Fibroblast of mammary gland (primary cell): ENCODE measurements around the gene MYH15.

ENCODE experiments used
- DNase-seq: peaks from one replicate; pipeline ENCODE4 v3.0.0-alpha.2; 2010; ENCODE audit warnings: low read depth
- H3K4me3 ChIP-seq: 2 replicates; pipeline ENCODE4 v1.5.1; 2011; ENCODE audit warnings: low read depth, mild to moderate bottlenecking, low read length, moderate library complexity; ENCODE audit not compliant: control insufficient read depth
- TF ChIP-seq, protein P1 (sequence below): conservative IDR thresholded peaks from 2 replicates; pipeline ENCODE4 v1.5.1; 2011; ENCODE audit warnings: low read depth, low read length, inconsistent platforms; ENCODE audit not compliant: control insufficient read depth, insufficient read depth

Gene MYH15

DNA sequence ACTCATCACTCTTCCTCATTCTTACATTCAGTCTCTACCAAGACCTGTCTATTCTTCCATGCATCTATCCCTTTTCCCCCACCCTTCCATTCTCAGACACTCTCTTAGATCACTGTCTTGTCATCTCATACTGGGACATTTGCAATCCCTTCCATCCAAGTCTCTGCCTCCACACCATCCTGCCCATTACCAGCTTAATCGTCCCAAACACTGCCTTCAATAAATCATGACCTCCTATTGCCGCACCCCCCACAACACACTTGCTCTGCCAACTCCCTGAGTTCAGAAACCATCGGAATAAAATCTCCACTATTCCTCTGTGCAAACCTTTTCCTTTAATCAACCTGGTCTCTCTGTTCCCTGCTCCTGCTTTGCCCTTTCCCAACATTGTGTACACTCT, 18.9 kb downstream of the MYH15 start:
- H3K4me3 ChIP-seq, result no peak overlapping the region
- TF ChIP-seq, protein P1, sequence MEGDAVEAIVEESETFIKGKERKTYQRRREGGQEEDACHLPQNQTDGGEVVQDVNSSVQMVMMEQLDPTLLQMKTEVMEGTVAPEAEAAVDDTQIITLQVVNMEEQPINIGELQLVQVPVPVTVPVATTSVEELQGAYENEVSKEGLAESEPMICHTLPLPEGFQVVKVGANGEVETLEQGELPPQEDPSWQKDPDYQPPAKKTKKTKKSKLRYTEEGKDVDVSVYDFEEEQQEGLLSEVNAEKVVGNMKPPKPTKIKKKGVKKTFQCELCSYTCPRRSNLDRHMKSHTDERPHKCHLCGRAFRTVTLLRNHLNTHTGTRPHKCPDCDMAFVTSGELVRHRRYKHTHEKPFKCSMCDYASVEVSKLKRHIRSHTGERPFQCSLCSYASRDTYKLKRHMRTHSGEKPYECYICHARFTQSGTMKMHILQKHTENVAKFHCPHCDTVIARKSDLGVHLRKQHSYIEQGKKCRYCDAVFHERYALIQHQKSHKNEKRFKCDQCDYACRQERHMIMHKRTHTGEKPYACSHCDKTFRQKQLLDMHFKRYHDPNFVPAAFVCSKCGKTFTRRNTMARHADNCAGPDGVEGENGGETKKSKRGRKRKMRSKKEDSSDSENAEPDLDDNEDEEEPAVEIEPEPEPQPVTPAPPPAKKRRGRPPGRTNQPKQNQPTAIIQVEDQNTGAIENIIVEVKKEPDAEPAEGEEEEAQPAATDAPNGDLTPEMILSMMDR, result no peak
- DNase-seq, result no peak

DNA sequence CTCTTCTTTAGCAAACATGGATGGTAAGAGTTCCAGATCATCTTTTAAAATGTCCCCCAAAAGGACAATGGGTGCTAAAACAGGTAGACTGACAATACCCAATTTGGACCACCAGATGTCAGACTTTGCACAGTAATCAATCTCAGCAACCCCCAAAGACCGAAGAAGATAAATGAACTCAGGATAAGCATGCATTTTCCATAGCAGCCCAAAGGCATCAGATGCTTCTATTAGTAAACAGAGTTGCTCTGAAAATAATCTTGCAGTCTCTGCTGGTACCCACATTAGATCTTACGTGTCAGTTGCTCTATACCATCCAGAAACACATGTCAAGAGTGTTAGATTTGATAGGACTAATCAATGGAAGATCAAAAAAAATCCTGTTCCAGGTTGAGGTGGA, 20.6 kb downstream of the MYH15 start:
- TF ChIP-seq, protein P1, result peak; percentile 68
- peak; percentile 59 for DNase-seq
- H3K4me3 ChIP-seq, result no peak overlapping the region

DNA sequence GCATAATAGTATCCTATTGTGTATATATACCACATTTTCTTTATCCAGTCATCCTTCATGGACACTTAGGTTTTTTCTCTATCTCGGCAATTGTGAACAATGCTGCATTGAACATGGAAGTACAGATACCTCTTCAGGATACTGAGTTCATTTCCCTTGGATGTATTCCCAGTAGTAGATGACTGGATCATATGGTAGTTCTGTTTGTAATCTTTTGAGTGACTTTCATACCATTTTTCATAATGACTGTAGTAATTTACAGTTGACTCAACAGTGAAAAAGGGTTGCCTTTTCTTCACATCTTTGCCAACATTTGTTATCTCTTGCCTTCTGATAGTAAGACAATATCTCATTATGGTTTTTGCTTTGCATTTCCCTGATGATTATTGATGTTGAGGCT, 21.8 kb downstream of the MYH15 start:
- TF ChIP-seq, protein P1, result no peak
- no peak overlapping the region for H3K4me3 ChIP-seq
- peak; percentile 74 for DNase-seq

DNA sequence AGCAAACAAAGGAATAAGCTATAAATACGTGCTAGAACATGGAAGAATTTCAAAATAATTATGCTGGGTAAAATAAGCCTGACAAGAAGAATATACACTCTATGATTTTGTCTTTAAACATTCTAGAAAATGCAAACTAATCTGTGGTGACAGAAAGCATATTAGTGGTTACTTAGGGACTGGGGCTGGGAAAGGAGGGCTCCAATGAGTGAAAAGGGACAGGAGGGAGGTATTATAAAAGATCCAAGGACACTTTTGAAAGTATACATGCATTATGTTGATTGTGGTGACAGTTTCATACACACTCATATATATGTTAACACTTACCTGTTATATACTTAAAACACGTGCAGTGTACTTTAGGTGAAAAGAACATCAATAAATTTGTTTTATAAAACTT, 23.0 kb downstream of the MYH15 start:
- TF ChIP-seq, protein P1, result no peak
- no peak for DNase-seq

DNA sequence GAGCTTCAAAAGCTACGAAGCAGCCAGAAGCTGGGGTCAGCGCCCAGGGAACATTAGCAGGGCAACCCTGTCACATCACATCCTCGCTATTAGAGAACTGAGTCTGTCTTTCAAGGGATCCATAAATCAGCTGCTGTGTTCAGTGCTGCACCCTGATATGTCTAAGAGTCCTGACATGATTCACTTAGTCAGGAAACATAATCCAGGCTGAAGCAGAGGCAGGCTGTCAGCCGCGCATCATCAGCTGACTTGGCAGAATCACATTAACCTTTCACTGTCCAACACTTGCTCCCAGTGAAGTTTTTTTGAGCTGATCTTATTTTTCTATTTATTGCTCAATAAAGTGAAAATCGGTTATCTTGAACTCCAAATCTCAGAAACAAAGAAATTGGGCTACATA, 23.5 kb downstream of the MYH15 start:
- TF ChIP-seq, protein P1, result no peak
- H3K4me3 ChIP-seq, result no peak overlapping the region
- peak; percentile 72 for DNase-seq

More for the DNA sequence above, 23.0 kb downstream of the MYH15 start:
- H3K4me3 ChIP-seq, result no peak overlapping the region

DNA sequence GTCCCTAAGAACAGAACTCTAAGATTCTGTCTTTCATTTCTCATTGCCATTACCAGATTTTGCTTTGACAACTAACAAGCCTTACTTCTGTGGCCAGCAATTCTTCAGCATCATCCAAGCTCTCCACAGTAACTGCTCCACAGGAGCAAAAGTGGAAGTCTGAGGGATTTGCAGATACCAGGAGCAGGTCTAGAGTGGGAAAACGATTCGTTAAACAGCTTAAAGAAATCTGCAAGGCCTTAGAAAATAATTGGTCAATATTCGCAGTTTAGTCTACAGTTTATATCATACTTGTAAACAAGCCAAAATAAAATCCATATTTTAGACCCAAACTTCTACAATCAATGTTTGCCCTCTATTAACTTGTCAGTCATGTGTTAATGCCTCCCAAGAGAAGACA, 24.1 kb downstream of the MYH15 start:
- DNase-seq, result no peak
- TF ChIP-seq, protein P1, result no peak
- no peak overlapping the region for H3K4me3 ChIP-seq

DNA sequence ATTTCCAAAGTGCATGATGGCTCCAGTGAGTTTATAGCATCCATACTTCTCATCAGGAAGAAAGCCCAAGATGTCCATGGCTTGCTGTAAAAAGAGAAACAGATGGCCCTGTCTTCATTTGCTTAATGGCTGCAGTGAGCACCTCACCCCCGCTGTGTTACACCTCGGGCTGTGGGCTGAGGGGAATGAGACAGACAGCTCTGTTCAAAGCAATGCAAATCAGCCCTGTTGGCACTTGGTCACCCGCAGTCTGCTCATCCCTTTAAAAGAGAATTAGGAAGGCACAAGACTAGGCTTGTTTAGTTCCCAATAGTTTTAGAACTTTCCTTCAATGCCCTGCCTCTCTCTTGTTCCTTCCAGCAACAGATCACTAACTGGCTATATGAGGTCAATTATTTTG, 25.2 kb downstream of the MYH15 start:
- no peak for DNase-seq
- TF ChIP-seq, protein P1, result no peak
- H3K4me3 ChIP-seq, result no peak overlapping the region
